Mucosa of descending colon (tissue), 3 donors: Measurements from ENCODE around the gene SRRM1. TPM values are rescaled to one million over a fixed set of nuclear protein-coding genes. Genes with fewer than 3 reads are reported as not detected.

Source experiments
- ATAC-seq: fragments of 200-7000 bp; cut with Tn5 transposase; one replicate; pipeline ENCODE4 v1.9.1; 2020; ENCODE audit warnings: mild to moderate bottlenecking, moderate library complexity
- DNase-seq, 3 donors: peaks; one replicate each; pipeline ENCODE4 v3.0.0-alpha.2; 2020
- H3K36me3 ChIP-seq: fragments of 200-600 bp; one replicate; pipeline ENCODE4 v1.8.0; 2021; ENCODE audit warnings: low read depth, mild to moderate bottlenecking
- H3K4me1 ChIP-seq: fragments of 200-600 bp; one replicate; pipeline ENCODE4 v1.8.0; 2021; ENCODE audit warnings: low read depth, mild to moderate bottlenecking
- H3K4me3 ChIP-seq: fragments of 200-600 bp; one replicate; pipeline ENCODE4 v1.8.0; 2021; ENCODE audit warnings: mild to moderate bottlenecking
- H3K9me3 ChIP-seq: fragments of 200-600 bp; one replicate; pipeline ENCODE4 v1.8.0; 2021; ENCODE audit warnings: mild to moderate bottlenecking
- CTCF ChIP-seq: fragments of 200-600 bp; IDR thresholded peaks from one replicate; pipeline ENCODE4 v1.8.0; 2022; ENCODE audit warnings: antibody characterized with exemption, mild to moderate bottlenecking
- intact Hi-C, 2 donors: fragments of 100-400 bp; cut with DNase I in 1 of 2; cut with micrococcal nuclease in 1 of 2; formaldehyde crosslinking; loops; one replicate each; pipeline versions ENCODE4 v1.11.0 to v1.11.1; 2022; cut with DNase I, micrococcal nuclease
- total RNA-seq, 3 donors: library from RNA; stranded (reverse); fragmentation: NEBNext Ultra II Directional in 2 of 3; extraction: Animal tissue kit (Norgen Biotek cat#: 25700) in 2 of 3; gene quantifications; one replicate each; pipeline versions ENCODE4 v1.2.1 to v1.2.4, GENCODE V29; 2021 to 2023
- donor health status: DM: no; HTN: no; CAD: no; lungs with moderate emphysema.
- donor health status: DM: no; HTN: no; CAD: no.
- donor health status: DM: no; HTN: yes; CAD: no.

The SRRM1 gene
- total RNA-seq, 3 donors from 2014 or later: 117 to 131 (median 120) TPM

- no peak for ATAC-seq
- intact Hi-C loops: no loop called here
- no peak for TF ChIP-seq CTCF
- Histone ChIP-seq H3K9me3 (no peaks in the 10 kb centered on the region), H3K36me3 (no peaks in the 10 kb centered on the region), H3K4me3 (no peak overlapping the region), H3K4me1 (no peaks in the 10 kb centered on the region)
- DNase-seq: no peak
Measured at GRCh38 chr1:24620678-24621077, 22.4 kb upstream of the SRRM1 start.

GRCh38 chr1:24621121-24621520 lies 22.0 kb upstream of the SRRM1 start:
- ATAC-seq (no peak), DNase-seq (no peak)
- H3K9me3 ChIP-seq: no peaks in the 10 kb centered on the region
- intact Hi-C loops: no loop called here
- H3K4me3 ChIP-seq: no peak overlapping the region
- H3K4me1 ChIP-seq: no peaks in the 10 kb centered on the region
- TF ChIP-seq CTCF: no peak
- no peaks in the 10 kb centered on the region for H3K36me3 ChIP-seq

- peak; percentile 47 for ATAC-seq
- intact Hi-C loops: no loop called here
- H3K36me3 ChIP-seq: no peaks in the 10 kb centered on the region
- no peaks in the 10 kb centered on the region for H3K4me1 ChIP-seq
- no peak for DNase-seq
- TF ChIP-seq CTCF: no peak
- H3K4me3 ChIP-seq: no peak overlapping the region
- no peaks in the 10 kb centered on the region for H3K9me3 ChIP-seq
Measured at GRCh38 chr1:24622218-24622617, 20.9 kb upstream of the SRRM1 start.

GRCh38 chr1:24632832-24633175 lies 10.3 kb upstream of the SRRM1 start:
- Histone ChIP-seq H3K36me3 (no peaks in the 10 kb centered on the region), H3K9me3 (no peaks in the 10 kb centered on the region), H3K4me1 (no peaks in the 10 kb centered on the region), H3K4me3 (no peak overlapping the region)
- no peak for ATAC-seq
- TF ChIP-seq CTCF: no peak
- DNase-seq: no peak
- intact Hi-C loops: no loop called here

GRCh38 chr1:24635195-24635843 lies 7.8 kb upstream of the SRRM1 start:
- peak; percentile 86 for ATAC-seq
- intact Hi-C loops: no loop called here

More at GRCh38 chr1:24635195-24635843, 7.8 kb upstream of the SRRM1 start:
- TF ChIP-seq CTCF: no peak
- Histone ChIP-seq H3K4me3 (no peak overlapping the region), H3K4me1 (no peaks in the 10 kb centered on the region), H3K9me3 (no peaks in the 10 kb centered on the region), H3K36me3 (no peaks in the 10 kb centered on the region)
- DNase-seq: peak in 1 of 3 donors; percentile 23
